ENCODE results near the gene CKS1B.
A peak's percentile ranks its signal among the peaks of the same experiment; 100 is the strongest.

CKS1B gene

DNA sequence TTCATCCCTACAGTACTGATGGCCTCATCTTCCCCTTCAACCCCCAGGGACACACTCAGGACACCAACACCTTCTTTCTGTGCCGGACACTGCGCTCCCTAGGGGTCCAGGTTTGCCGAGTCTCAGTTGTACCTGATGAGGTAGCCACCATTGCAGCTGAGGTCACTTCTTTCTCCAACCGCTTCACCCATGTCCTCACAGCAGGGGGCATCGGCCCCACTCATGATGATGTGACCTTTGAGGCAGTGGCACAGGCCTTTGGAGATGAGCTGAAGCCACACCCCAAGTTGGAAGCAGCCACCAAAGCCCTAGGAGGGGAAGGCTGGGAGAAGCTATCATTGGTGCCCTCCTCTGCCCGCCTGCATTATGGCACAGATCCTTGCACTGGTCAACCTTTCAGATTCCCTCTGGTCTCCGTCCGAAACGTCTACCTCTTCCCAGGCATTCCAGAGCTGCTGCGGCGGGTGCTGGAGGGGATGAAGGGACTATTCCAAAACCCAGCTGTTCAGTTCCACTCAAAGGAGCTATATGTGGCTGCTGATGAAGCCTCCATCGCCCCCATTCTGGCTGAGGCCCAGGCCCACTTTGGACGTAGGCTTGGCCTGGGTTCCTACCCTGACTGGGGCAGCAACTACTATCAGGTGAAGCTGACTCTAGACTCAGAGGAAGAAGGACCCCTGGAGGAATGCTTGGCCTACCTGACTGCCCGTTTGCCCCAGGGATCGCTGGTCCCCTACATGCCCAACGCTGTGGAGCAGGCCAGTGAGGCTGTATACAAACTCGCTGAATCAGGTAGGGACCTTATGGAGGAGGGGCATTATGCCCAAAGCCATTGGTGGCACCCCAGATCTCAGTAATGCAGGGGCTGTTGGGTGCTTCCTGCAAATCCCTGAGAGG is 13.8 kb downstream of the CKS1B start:
- no peak for DNase-seq

- no peak for DNase-seq
Observed at GRCh38 chr1:154989195-154989860, 14.8 kb downstream of the CKS1B start.

- DNase-seq, result no peak
Observed at GRCh38 chr1:154990276-154990675, 15.8 kb downstream of the CKS1B start.

- DNase-seq, result no peak
Observed at GRCh38 chr1:154992721-154993571, 18.5 kb downstream of the CKS1B start.

GRCh38 chr1:154993572-154994268 is 19.2 kb downstream of the CKS1B start, which contains the start of gene LENEP:
LENEP (plus strand) TSS chr1:154993586; CDS start chr1:154993608, 22 bp downstream.
- DNase-seq, result no peak

DNA sequence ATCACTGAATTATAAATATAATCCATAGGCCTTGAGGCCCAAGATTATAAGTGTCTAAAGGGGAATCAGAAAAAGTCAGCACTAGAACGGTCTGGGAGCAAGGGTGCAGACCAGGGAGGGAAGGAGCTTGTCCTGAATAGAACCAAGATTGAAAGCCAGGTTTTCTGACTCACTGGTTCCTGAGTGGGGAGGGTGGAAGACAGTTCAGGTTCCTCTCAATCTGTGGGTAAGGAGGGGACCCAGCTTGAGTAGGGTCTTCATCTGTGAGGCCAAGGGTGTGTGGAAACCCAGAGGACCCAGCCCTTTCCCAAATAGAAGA is 19.7 kb downstream of the CKS1B start:
- no peak for DNase-seq

GRCh38 chr1:154994591-154994990 is 20.1 kb downstream of the CKS1B start:
- DNase-seq, result no peak

DNA sequence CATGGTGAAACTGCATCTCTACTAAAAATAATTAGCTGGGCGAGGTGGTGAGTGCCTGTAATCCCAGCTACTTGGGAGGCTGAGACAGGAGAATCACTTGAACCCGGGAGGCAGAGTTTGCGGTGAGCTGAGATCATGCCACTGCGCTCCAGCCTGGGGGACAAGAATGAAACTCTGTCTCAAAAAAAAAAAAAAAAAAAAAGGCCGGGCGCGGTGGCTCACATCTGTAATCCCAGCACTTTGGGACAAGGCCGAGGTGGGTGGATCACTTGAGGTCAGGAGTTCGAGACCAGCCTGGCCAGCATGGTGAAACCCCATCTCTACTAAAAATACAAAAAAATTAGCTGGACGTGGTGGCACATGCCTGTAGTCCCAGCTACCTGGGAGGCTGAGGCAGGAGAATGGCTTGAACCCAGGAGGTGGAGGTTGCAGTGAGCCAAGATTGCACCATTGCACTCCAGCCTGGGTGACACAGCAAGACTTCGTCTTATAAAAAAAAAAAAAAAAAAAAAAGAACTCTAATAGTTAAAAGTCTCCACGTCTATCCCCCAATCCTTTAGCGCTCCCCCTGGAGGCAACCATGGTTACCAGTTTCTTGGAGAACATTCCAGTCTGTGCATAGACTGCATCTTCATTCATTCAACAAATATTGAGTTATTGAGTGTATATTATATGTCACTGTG is 21.0 kb downstream of the CKS1B start:
- peak; percentile 78 for DNase-seq

DNA sequence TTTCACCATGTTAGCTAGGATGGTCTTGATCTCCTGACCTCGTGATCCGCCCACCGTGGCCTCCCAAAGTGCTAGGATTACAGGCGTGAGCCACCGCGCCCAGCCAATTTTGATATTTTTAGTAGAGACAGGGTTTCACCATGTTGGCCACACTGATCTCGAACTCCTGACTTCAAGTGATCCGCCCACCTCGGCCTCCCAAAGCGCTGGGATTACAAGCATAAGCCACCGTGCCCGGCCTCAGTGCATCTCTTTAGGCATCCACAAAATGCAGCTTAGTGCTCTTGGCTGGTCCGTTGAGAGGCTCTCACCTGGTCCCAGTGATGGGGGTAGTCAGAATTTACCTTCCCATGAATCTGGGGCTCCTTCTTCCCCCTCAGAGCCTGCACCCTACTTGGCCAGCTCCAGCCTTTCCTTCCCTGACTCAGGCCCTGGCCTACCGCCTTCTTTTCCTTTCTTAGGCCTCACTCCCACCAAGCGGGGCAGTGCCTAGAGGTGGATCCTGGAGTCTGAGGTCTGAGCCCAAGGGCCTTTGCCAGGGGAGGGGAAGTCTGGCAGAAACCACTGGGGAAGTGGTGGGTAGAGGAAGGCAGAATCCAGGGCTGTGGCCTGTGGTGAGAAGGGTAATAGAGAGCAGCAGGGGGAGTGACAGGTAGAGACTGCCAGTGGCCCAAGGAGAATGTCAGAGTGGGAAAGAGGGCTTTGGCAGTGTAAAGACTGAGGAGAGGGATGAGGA is 22.7 kb downstream of the CKS1B start:
- no peak for DNase-seq

DNA sequence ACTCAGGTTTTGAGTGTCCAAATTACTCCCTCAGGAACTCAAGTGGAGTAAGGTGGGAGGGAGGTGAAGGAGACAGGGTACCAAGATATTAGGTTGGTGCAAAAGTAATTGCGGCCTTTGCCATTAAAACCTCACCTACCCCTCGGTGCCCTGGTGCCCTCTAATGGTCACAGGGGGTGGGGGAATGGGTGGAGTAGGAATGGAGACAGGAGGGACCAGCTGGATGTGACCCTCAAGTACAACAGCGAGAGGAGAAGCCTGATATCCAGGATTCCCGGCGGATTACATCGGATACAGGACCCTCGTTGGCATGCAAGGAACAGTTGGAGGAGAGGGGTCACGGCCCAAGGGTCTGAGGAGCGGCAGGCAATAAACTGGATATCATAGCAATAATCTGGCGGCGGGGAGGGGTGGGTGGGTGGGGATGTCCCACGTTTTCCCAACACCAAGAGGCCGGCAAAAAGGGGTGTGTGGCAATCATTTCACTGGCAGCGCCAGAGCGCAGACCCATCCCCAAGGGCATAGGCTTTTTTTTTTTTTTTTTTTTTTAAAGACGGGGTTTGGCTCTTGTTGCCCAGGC is 23.8 kb downstream of the CKS1B start:
- DNase-seq, result no peak

DNA sequence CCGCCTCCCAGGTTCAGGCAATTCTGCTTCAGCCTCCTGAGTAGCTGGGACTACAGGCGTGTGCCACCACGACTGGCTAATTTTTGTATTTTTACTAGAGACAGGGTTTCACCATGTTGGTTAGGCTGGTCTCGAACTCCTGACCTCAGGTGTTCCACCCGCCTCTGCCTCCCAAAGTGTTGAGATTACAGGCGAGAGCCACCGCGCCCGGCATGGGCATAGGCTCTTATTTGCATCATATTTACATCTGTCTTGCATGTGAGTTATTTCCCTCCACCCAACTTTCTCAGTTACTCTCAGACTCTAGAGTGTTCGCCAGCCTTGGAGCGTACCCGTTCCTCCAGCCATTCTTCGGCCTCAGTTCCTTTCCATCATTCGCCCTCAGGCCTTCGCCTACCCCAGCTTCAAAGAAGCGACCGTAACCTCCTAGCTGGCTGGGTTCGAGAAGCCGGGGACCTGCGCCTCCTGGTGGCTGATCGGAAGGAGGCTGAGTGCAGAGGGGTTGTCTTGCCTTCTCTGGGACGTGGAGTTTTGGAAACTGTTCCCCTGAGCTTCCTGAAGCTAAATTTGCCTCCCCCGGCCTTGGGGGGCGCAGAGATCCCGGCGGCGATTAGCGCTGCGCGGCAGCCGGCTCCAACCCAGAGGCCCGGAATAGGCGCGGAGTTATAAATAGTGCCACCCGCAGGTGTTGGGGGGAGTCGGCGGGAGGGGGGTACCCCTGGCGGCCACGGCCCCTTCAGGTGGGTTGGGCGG is 24.5 kb downstream of the CKS1B start:
- DNase-seq, result peak; percentile 76

GRCh38 chr1:154999571-155000410 is 25.3 kb downstream of the CKS1B start:
- no peak for DNase-seq

DNA sequence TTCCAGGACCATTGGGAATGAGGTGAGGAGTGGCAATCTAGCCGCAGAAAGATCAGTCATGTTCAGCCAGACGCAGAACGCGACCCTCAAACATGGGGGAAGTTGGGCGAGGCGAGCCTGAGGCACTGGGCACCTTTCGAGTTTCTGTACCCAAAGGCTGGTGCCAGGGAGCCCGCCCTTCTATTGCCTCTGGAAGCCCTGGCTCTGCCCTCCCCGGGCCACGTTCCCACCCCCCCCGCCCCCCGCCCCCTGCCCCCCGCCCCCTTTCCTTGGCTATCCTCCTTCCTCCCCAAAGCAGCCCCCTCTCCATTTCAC is 25.9 kb downstream of the CKS1B start:
- no peak for DNase-seq

DNA sequence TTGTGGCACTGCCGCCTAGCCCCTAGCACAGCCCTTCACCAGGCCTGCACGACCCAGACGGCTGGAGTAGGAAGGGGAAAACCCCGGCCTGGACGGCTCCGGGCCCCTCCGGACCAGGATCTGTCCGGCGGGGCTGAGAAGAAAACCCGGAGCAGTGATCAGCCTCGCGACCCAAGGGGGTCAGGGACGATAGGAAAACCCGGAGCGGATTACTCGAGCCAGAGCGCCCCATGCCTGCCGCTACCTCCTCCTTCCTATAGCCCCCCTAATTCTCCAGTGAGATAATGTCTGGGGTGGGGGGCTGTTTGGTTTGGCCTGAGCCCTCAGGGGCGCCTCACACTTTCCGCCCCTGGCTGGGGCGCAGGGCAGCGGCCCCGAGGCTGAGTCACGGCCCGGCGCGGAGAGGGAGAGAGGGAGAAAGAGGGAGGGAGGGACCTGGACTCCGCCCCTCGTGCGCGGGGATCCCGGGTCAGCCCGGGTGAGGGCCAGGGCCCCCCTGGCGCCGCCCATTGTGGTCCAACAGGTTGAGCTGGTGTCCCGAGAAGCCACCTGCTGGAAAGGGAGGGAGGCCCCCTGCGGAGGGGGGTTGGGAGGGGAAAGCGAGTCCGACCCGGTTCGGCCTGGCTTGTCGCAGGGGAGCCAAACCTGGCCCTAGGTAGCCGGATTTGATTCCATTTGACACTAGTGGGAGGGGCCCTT is 26.4 kb downstream of the CKS1B start:
- peak; percentile 76 for DNase-seq

DNA sequence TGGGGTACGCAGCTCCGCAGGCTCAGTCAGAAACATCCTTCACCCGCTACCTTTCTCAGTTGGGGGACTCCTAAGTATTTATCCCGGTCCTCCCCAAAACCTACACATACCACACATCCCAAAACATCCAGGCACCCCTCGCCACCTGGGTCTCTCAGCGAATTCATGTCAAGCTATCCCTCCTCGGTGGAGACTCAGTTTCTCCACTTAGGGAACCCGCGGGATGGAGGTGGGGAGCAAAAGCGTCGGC is 26.9 kb downstream of the CKS1B start:
- peak; percentile 36 for DNase-seq

- peak; percentile 99 for DNase-seq
Observed at GRCh38 chr1:155001675-155002463, 27.4 kb downstream of the CKS1B start.

DNA sequence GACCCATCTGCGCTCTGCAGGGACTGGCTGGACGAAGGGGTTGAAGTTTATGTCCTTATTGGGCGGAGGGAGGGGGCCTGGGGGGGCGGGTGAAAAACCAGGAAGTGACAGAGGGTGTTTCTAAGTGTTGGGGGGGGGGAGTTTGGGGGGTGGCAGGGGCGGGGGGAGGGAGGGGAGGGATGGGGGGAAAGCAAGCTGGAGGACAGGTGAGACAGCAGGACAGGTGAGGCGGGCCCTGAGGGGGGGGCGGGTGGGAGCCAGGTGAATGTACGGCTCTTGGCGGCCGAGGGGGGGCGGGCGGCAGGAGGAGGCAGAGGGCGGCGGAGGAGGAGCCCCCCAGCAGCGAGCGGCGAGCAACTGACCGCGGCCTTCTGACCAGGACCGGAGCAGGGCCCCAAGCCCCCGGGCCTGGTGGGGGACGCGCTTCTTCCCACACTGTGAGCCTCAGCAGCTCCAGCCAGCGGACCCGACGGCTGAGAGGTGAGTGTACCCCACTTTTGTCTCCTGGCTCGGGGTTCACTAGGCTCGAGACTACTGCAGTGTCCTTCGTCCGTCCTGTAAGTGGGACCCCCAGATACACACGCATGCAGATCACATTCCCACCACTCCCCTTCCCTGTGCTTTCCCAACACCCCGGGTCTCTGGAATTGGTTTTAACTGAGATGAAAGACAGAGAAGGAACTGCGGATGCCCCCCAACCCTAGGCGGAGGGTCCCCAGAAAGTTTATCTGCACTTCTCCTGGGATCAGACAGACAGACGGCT is 28.2 kb downstream of the CKS1B start, which contains the start of gene ZBTB7B:
TSS of gene ZBTB7B (plus strand) at position 339 of the 763 bp plus-strand sequence. CDS start 11,859 bp downstream, outside the sequence.
- peak; percentile 23 for DNase-seq

All from HCEC 1CT (cell line).